H9 (cell line): ENCODE data around the gene PNPLA1. TPM values are rescaled to one million over a fixed set of nuclear protein-coding genes. Genes with fewer than 3 reads are reported as not detected.

ENCODE experiments used
- DNase-seq: peaks from one replicate; pipeline ENCODE4 v3.0.0-alpha.2; 2017
- H2AFZ ChIP-seq: one replicate; pipeline ENCODE4 v1.6.1; 2013; ENCODE audit warnings: mild to moderate bottlenecking, low read length, control low read depth, moderate library complexity
- H2AK5ac ChIP-seq: 2 replicates; pipeline ENCODE4 v1.6.1; 2013; ENCODE audit warnings: low read length, control low read depth, mixed read lengths; ENCODE audit not compliant: insufficient read length
- H2BK120ac ChIP-seq: one replicate; pipeline ENCODE4 v1.6.1; 2013; ENCODE audit warnings: low read depth, mild to moderate bottlenecking, low read length, control low read depth, inconsistent platforms; ENCODE audit not compliant: poor library complexity, severe bottlenecking
- H2BK12ac ChIP-seq: 2 replicates; pipeline ENCODE4 v1.6.1; 2013; ENCODE audit warnings: low read length, control low read depth, mixed read lengths, low read depth; ENCODE audit not compliant: insufficient read length
- H2BK15ac ChIP-seq: 2 replicates; pipeline ENCODE4 v1.6.1; 2013; ENCODE audit warnings: low read depth, low read length, control low read depth
- H2BK20ac ChIP-seq: one replicate; pipeline ENCODE4 v1.6.1; 2013; ENCODE audit warnings: low read depth, mild to moderate bottlenecking, low read length, control low read depth, inconsistent platforms; ENCODE audit not compliant: poor library complexity, severe bottlenecking
- H2BK5ac ChIP-seq: 2 replicates; pipeline ENCODE4 v1.6.1; 2013; ENCODE audit warnings: low read length, control low read depth, mixed read lengths; ENCODE audit not compliant: insufficient read length
- H3K14ac ChIP-seq: 2 replicates; pipeline ENCODE4 v1.6.1; 2013; ENCODE audit warnings: low read length, control low read depth; ENCODE audit not compliant: insufficient read depth
- H3K18ac ChIP-seq: 2 replicates; pipeline ENCODE4 v1.6.1; 2013; ENCODE audit warnings: low read depth, mild to moderate bottlenecking, mixed read lengths, low read length, control low read depth; ENCODE audit not compliant: insufficient read length
- H3K23ac ChIP-seq: 2 replicates; pipeline ENCODE4 v1.6.1; 2013; ENCODE audit warnings: low read length, control low read depth, mixed read lengths, low read depth; ENCODE audit not compliant: insufficient read length
- H3K23me2 ChIP-seq: 2 replicates; pipeline ENCODE4 v1.6.1; 2013; ENCODE audit warnings: low read depth, mild to moderate bottlenecking, mixed read lengths, low read length, control low read depth; ENCODE audit not compliant: insufficient read length, poor library complexity, severe bottlenecking
- H3K27ac ChIP-seq: 2 replicates; pipeline ENCODE4 v1.5.1; 2013; ENCODE audit warnings: low read length, control low read depth, mixed read lengths, low read depth; ENCODE audit not compliant: insufficient read length
- H3K27me3 ChIP-seq: 2 replicates; pipeline ENCODE4 v1.6.1; 2013; ENCODE audit warnings: low read length, control low read depth, inconsistent platforms; ENCODE audit not compliant: insufficient read depth
- H3K4ac ChIP-seq: 2 replicates; pipeline ENCODE4 v1.6.1; 2013; ENCODE audit warnings: low read depth, mild to moderate bottlenecking, control low read depth, inconsistent platforms, low read length, moderate library complexity
- H3K4me1 ChIP-seq: 2 replicates; pipeline ENCODE4 v1.6.1; 2013; ENCODE audit warnings: low read length, control low read depth, inconsistent platforms; ENCODE audit not compliant: insufficient read depth
- H3K4me2 ChIP-seq: 2 replicates; pipeline ENCODE4 v1.6.1; 2013; ENCODE audit warnings: low read length, control low read depth, mixed read lengths; ENCODE audit not compliant: insufficient read length, insufficient read depth
- H3K56ac ChIP-seq: 2 replicates; pipeline ENCODE4 v1.6.1; 2013; ENCODE audit warnings: low read depth, mild to moderate bottlenecking, mixed read lengths, low read length, control low read depth; ENCODE audit not compliant: insufficient read length
- H3K79me1 ChIP-seq: 2 replicates; pipeline ENCODE4 v1.6.1; 2013; ENCODE audit warnings: low read depth, mild to moderate bottlenecking, moderate library complexity, low read length, control low read depth, inconsistent platforms; ENCODE audit not compliant: insufficient read depth, poor library complexity, severe bottlenecking
- H3K79me2 ChIP-seq: 2 replicates; pipeline ENCODE4 v1.6.1; 2013; ENCODE audit warnings: low read length, control low read depth, inconsistent platforms; ENCODE audit not compliant: insufficient read depth
- H3K9ac ChIP-seq: 2 replicates; pipeline ENCODE4 v1.6.1; 2013; ENCODE audit warnings: low read length, control low read depth, mixed read lengths; ENCODE audit not compliant: insufficient read length; ENCODE audit errors: extremely low read depth
- H3K9me3 ChIP-seq: one replicate; pipeline ENCODE4 v1.6.1; 2013; ENCODE audit warnings: low read depth, low read length, inconsistent platforms; ENCODE audit not compliant: control insufficient read depth
- H3T11ph ChIP-seq: one replicate; pipeline ENCODE4 v1.6.1; 2013; ENCODE audit warnings: mild to moderate bottlenecking, low read length, control low read depth, inconsistent platforms
- H4K20me1 ChIP-seq: one replicate; pipeline ENCODE4 v1.6.1; 2013; ENCODE audit not compliant: control insufficient read depth, insufficient read length, insufficient read depth
- H4K5ac ChIP-seq: 2 replicates; pipeline ENCODE4 v1.6.1; 2013; ENCODE audit warnings: low read depth, mild to moderate bottlenecking, mixed read lengths, low read length, control low read depth; ENCODE audit not compliant: insufficient read length
- H4K8ac ChIP-seq: replicated peaks from 2 replicates; pipeline ENCODE4 v1.6.1; 2013; ENCODE audit warnings: low read length, control low read depth, mixed read lengths, low read depth; ENCODE audit not compliant: insufficient read length
- H4K91ac ChIP-seq: 2 replicates; pipeline ENCODE4 v1.6.1; 2013; ENCODE audit warnings: low read depth, mild to moderate bottlenecking, moderate library complexity, mixed read lengths, low read length, control low read depth; ENCODE audit not compliant: insufficient read length
- H3K27ac Mint-ChIP-seq, 3 experiments: 2 replicates in 2 of 3; 3 replicates in 1 of 3; pipeline ENCODE4 v1.8.0; 2020 to 2021; ENCODE audit warnings: mixed read lengths in 3 of 3, mild to moderate bottlenecking in 1 of 3, moderate library complexity in 1 of 3
- H3K27me3 Mint-ChIP-seq: 2 replicates; pipeline ENCODE4 v1.8.0; 2021; ENCODE audit warnings: low read depth, mild to moderate bottlenecking, moderate library complexity, mixed read lengths
- H3K36me3 Mint-ChIP-seq, 3 experiments: 2 replicates in 2 of 3; 3 replicates in 1 of 3; pipeline ENCODE4 v1.8.0; 2020 to 2021; ENCODE audit warnings: low read depth in 3 of 3, mixed read lengths in 3 of 3; ENCODE audit not compliant: insufficient read depth in 1 of 3
- H3K4me1 Mint-ChIP-seq, 2 experiments: 2 replicates each; pipeline ENCODE4 v1.8.0; 2020; ENCODE audit warnings: mixed read lengths in 2 of 2
- H3K4me3 Mint-ChIP-seq, 2 experiments: 2 replicates in 1 of 2; 3 replicates in 1 of 2; pipeline ENCODE4 v1.8.0; 2020 to 2021; ENCODE audit warnings: mild to moderate bottlenecking in 2 of 2, mixed read lengths in 2 of 2, moderate library complexity in 1 of 2
- H3K9me3 Mint-ChIP-seq, 2 experiments: 2 replicates in 1 of 2; 3 replicates in 1 of 2; pipeline ENCODE4 v1.8.0; 2020; ENCODE audit warnings: mild to moderate bottlenecking in 2 of 2, mixed read lengths in 2 of 2, moderate library complexity in 1 of 2
- CTCF ChIP-seq: fragments of 200-600 bp; sonication (generic); conservative IDR thresholded peaks from 3 replicates; pipeline ENCODE4 v1.8.0; 2021; ENCODE audit warnings: antibody characterized with exemption, mild to moderate bottlenecking
- WGBS: extraction: QIAGEN DNeasy Blood & Tissue Kit; methylation state at CpG from one replicate; pipeline ENCODE4 v1.1.7; 2013; ENCODE audit warnings: missing lambda C conversion rate, low lambda C conversion rate, mixed read lengths; ENCODE audit not compliant: insufficient read length; ENCODE audit errors: extremely low coverage; 5-methylcytosine and 5-hydroxymethylcytosine counted together
- total RNA-seq: library from RNA; stranded (reverse); gene quantifications from 2 replicates; pipeline ENCODE4 v1.2.1, GENCODE V29; 2021

The PNPLA1 gene
- total RNA-seq, 1 experiment from 2014 or later = 0.09 TPM

- no peaks in the 10 kb centered on the region for H3K9me3 ChIP-seq
- H3K27me3 ChIP-seq = no peaks in the 10 kb centered on the region
- H3K23ac ChIP-seq = no peak overlapping the region
- no peaks in the 10 kb centered on the region for H3K79me1 ChIP-seq
- H4K8ac ChIP-seq = no peak overlapping the region
- Mint-ChIP-seq H3K4me3 (no peak overlapping the region), H3K4me1 (peaks cover 7 to 18% of the 10 kb centered on the region in 2 experiments), H3K9me3 (peaks cover 0 to 1% of the 10 kb centered on the region in 2 experiments; a peak in 1 of 5 replicates), H3K27me3 (peaks cover 3% of the 10 kb centered on the region), H3K27ac (no peak overlapping the region), H3K36me3 (no peaks in the 10 kb centered on the region; a peak in 1 of 7 replicates)
- H3K27ac ChIP-seq = no peak overlapping the region
- H2AFZ ChIP-seq = no peak overlapping the region
- H3K4me2 ChIP-seq = no peak overlapping the region
- no peaks in the 10 kb centered on the region for H4K20me1 ChIP-seq
- no peak overlapping the region for H3K56ac ChIP-seq
- no peak overlapping the region for H2AK5ac ChIP-seq
- H3K4ac ChIP-seq = no peak overlapping the region
- H3T11ph ChIP-seq = no peak overlapping the region
- H2BK12ac ChIP-seq = no peak overlapping the region
- H3K14ac ChIP-seq = no peak overlapping the region
- H4K5ac ChIP-seq = no peak overlapping the region
- H3K79me2 ChIP-seq = no peaks in the 10 kb centered on the region
- H3K23me2 ChIP-seq = no peaks in the 10 kb centered on the region
- no peak overlapping the region for H3K18ac ChIP-seq
- H2BK120ac ChIP-seq = no peak overlapping the region
- no peak for DNase-seq
- H2BK5ac ChIP-seq = no peak overlapping the region
- H2BK15ac ChIP-seq = no peak overlapping the region
- TF ChIP-seq CTCF = no peak
- H3K4me1 ChIP-seq = no peaks in the 10 kb centered on the region
- no CpG with 5 or more reads among the region's 5 CpGs for WGBS
- H3K9ac ChIP-seq = no peak overlapping the region
- H2BK20ac ChIP-seq = no peak overlapping the region
- no peak overlapping the region for H4K91ac ChIP-seq
Measured at GRCh38 chr6:36308514-36308913, 38.7 kb downstream of the PNPLA1 start.
